Measurements from ENCODE around the gene RPL31. TPM values are rescaled to one million over a fixed set of nuclear protein-coding genes. Genes with fewer than 3 reads are reported as not detected.

RPL31 gene
- total RNA-seq, 1 donor from 2014 or later, result 1,335 TPM

GRCh38 chr2:101002562-101003277, 631 bp downstream of the RPL31 start:
- no peak for DNase-seq (ENCODE audit: extremely low spot score, unreplicated experiment)
- peaks cover 39% of the 10 kb centered on the region for H3K36me3 Mint-ChIP-seq (ENCODE audit: unreplicated experiment)
- no peaks in the 10 kb centered on the region for H3K27me3 Mint-ChIP-seq (ENCODE audit: unreplicated experiment)
- peak overlapping the region; percentile 91 for H3K4me3 Mint-ChIP-seq (ENCODE audit: unreplicated experiment)
- H3K4me1 Mint-ChIP-seq (ENCODE audit: unreplicated experiment), result peaks cover 37% of the 10 kb centered on the region
- H3K9me3 Mint-ChIP-seq (ENCODE audit: unreplicated experiment), result peaks cover 3% of the 10 kb centered on the region
- no peak for TF ChIP-seq CTCF (IDR thresholded peaks at IDR 0.05)
- H3K27ac Mint-ChIP-seq (ENCODE audit: unreplicated experiment), result peak overlapping the region; percentile 97

- Mint-ChIP-seq H3K27me3 (ENCODE audit: unreplicated experiment) (no peaks in the 10 kb centered on the region), H3K9me3 (ENCODE audit: unreplicated experiment) (peaks cover 3% of the 10 kb centered on the region), H3K36me3 (ENCODE audit: unreplicated experiment) (peaks cover 45% of the 10 kb centered on the region), H3K4me1 (ENCODE audit: unreplicated experiment) (peaks cover 38% of the 10 kb centered on the region), H3K27ac (ENCODE audit: unreplicated experiment) (peak overlapping the region; percentile 97), H3K4me3 (ENCODE audit: unreplicated experiment) (peak overlapping the region; percentile 91)
- peak; percentile 44 for DNase-seq (ENCODE audit: extremely low spot score, unreplicated experiment)
- no peak for TF ChIP-seq CTCF (IDR thresholded peaks at IDR 0.05)
Measured at GRCh38 chr2:101003278-101003775, 1.2 kb downstream of the RPL31 start.

GRCh38 chr2:101004620-101005325, 2.7 kb downstream of the RPL31 start:
- Mint-ChIP-seq H3K36me3 (ENCODE audit: unreplicated experiment) (peaks cover 46% of the 10 kb centered on the region), H3K4me1 (ENCODE audit: unreplicated experiment) (peaks cover 40% of the 10 kb centered on the region)
- TF ChIP-seq CTCF (IDR thresholded peaks at IDR 0.05), result no peak

GRCh38 chr2:101006065-101006715, 4.1 kb downstream of the RPL31 start:
- Mint-ChIP-seq H3K4me1 (ENCODE audit: unreplicated experiment) (peaks cover 40% of the 10 kb centered on the region), H3K4me3 (ENCODE audit: unreplicated experiment) (no peak overlapping the region), H3K9me3 (ENCODE audit: unreplicated experiment) (peaks cover 3% of the 10 kb centered on the region), H3K36me3 (ENCODE audit: unreplicated experiment) (peaks cover 48% of the 10 kb centered on the region), H3K27ac (ENCODE audit: unreplicated experiment) (no peak overlapping the region), H3K27me3 (ENCODE audit: unreplicated experiment) (no peaks in the 10 kb centered on the region)
- no peak for DNase-seq (ENCODE audit: extremely low spot score, unreplicated experiment)
- no peak for TF ChIP-seq CTCF (IDR thresholded peaks at IDR 0.05)

More at GRCh38 chr2:101004620-101005325, 2.7 kb downstream of the RPL31 start:
- Mint-ChIP-seq H3K9me3 (ENCODE audit: unreplicated experiment) (peaks cover 3% of the 10 kb centered on the region), H3K27me3 (ENCODE audit: unreplicated experiment) (no peaks in the 10 kb centered on the region), H3K27ac (ENCODE audit: unreplicated experiment) (peak overlapping the region; percentile 12), H3K4me3 (ENCODE audit: unreplicated experiment) (peak overlapping the region; percentile 91)
- DNase-seq (ENCODE audit: extremely low spot score, unreplicated experiment), result peak; percentile 59

Data from osteocyte (in vitro differentiated cells).